ENCODE data around the gene TTC17.
"Not testable (repeated sequence)": the region's sequence is repeated elsewhere in the genome, so short reads cannot be mapped to it uniquely, and the experiment has no call there.

Gene TTC17

GRCh38 chr11:43462359-43462758 lies 103.6 kb downstream of the TTC17 start:
- DNase-seq, result no peak

DNA sequence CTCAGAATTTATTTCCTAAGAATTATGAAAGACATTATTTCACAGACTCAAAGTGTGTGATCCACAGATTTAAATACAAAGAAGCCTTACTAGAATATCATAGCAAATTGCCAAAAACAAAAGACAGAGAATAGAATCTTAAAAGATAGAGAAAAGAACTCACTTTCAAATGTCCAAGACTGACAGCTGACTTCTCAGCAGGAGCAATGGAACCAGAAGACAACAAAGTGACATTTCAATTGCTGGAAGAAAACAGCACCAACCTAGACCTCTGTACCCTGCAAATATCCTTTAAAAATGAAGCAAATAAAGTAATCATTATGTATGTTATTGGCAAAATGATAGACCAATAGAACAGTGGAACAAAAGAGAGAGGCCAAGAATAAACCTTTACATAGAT lies 109.2 kb downstream of the TTC17 start:
- DNase-seq, result no peak

DNA sequence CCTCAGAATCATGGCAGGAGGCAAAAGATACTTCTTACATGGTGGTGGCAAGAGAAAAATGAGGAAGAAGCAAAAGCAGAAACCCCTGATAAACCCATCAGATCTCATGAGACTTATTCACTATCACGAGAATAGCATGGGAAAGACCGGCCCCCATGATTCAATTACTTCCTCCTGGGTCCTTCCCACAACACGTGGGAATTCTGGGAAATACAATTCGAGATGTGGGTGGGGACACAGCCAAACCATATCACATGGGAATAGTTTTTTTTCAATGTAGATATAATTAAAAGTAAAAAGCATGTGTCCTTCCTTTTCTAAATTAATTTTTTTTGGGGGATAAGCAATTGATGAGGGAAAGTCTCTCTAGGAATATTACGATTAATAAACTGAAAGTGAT lies 118.8 kb downstream of the TTC17 start:
- not testable (repeated sequence) for DNase-seq

- DNase-seq, result no peak
Measured at GRCh38 chr11:43486141-43486540, 127.4 kb downstream of the TTC17 start.

DNA sequence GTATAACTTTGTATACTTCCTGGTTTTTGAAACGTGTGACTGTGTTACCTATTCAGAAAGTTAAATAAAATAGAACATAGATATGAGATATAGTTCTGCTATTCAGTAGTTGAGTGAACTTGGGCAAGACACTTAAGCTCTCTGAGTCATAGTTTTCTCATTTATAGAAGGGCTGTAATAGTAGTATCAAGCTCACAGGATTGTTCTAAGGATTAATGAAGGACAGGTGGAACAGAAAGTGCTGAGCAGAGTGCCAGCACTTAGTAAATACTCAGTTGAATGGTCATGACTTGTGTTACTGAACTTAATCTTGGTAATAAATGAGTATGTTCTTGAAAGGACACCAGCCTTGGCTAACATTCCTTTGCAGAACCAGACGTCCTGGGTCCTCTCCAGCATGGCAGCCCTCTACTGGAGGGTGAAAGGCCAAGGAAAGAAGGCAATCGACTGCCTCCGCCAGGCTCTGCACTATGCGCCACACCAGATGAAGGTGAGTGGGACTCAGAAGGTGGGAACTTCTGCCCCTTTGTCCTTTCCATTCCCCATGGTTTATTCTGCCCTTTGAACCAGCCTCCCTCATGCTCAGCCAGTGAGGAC lies 131.2 kb downstream of the TTC17 start:
- no peak for DNase-seq

- DNase-seq, result no peak
Measured at GRCh38 chr11:43492701-43493100, 134.0 kb downstream of the TTC17 start.

- DNase-seq, result no peak
Measured at GRCh38 chr11:43493431-43493830, 134.7 kb downstream of the TTC17 start.

- DNase-seq, result no peak
Measured at GRCh38 chr11:43497144-43497543, 138.4 kb downstream of the TTC17 start.

DNA sequence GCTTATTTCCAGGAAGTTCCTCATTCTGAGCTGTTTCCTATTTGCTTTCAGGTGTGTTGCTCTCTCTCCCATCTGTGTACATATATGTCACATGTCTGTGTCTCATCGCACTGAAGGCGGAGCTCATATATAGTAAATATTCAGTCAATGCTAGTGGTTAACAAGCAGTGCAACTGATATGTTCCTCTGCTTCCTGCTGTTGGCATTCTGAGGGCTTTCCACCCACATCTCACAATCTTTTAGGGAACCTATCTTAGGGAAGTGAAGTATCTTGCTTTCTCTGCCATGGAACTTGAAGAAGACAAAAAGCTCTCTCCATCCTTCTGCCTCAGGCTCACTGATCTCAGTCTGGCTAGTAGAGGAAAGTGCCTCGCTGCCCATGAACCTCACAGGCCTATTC lies 139.8 kb downstream of the TTC17 start:
- no peak for DNase-seq

DNA sequence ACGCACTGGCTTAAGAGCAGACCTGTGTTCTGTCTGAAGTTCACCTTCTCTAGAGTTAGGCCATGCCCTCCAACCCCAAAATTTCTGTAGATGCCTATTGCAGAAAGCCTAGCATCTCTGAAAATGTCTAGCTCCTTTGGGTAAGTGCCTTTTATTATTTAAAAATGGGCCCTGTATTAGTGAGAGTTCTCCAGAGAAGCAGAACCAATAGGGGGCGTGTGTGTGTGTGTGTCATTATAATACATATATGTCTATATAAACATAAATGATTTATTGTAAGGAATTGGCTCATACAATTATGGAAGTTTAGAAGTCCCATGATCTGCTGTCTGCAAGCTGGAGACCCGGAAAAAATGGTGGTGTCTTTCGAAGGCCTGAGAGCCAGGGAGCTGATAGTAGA lies 144.7 kb downstream of the TTC17 start:
- DNase-seq, result no peak

GRCh38 chr11:43504316-43504950 lies 145.7 kb downstream of the TTC17 start:
- no peak for DNase-seq

- DNase-seq, result no peak
Measured at GRCh38 chr11:43505171-43505570, 146.5 kb downstream of the TTC17 start.

DNA sequence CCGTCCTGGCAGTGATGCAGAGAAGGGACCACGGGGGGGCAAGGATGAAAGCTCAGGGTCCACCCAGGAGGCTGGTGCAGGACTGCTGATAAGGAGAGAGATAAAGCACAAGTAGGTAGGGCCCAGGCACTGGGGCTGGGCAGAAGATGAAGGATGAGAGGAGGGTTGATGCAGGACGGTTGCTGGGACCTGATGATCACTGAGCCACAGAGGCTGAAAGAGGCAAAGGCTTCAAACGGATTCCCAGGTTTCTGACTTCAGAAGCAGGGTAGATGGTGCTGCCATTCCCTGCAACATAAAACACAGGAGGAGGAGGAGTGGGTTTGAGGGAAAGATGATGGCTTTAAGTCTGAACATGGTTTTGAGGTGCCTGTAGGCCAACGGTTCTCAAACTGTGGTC lies 148.5 kb downstream of the TTC17 start:
- no peak for DNase-seq

DNA sequence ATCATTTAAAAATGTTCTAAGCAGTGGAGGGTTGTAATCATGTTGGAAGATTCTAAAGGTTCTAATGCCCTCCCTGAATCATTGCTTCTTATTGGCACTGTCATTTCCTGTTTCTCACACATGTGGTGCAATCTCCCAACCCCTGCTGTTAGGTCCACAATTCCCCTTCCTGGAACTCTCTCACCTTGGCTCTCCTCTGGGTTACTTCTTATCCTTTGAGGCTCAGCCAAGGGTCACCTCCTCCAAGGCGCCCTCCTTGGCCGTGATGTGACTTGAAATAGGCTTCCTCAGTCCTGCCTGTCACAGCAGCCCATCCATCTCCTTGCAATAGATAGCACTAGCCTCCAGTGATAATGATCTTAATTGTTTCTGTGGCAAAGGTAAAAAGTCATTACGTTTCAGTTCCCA lies 149.8 kb downstream of the TTC17 start:
- DNase-seq, result no peak

DNA sequence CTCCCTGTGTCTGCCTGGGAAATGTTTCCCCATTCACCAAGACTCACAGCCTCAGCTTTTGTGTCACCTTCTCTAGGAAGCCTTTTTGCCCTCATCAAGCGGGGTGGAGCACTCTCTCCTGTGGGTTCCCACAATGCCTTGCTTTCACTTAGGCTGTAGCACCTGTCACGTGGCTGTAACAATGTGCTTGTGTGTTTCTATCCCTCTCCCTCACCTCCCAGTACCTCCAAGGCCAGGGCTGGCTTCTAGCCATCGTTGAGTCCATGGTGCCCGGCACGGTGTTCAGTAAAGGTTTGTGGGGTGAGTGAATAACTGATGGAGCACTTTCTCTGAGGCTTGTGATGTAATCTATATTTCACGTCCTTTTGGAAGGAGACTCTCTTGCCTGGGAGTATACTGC lies 153.2 kb downstream of the TTC17 start:
- no peak for DNase-seq

DNA sequence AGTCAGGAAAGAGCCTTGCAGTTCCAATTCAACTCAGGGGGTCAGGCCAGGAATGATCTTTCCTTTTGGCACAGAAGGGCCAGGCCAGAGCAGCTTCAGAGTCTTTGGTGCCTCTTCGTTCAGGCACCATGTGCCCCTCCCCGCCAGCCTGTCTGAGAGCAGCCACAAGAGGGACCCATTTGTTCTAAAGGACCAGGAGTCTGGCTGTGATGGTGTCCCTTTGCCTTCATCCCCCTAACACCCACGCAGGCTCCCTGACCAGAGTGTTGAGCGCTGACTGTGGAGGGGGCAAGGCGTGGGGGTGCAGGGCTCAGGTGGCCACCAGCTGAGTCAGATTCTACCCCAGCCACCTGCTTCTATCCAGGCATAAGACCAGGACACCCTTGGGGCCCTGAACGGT lies 156.4 kb downstream of the TTC17 start:
- DNase-seq, result no peak

- no peak for DNase-seq
Measured at GRCh38 chr11:43516316-43516850, 157.7 kb downstream of the TTC17 start.

DNA sequence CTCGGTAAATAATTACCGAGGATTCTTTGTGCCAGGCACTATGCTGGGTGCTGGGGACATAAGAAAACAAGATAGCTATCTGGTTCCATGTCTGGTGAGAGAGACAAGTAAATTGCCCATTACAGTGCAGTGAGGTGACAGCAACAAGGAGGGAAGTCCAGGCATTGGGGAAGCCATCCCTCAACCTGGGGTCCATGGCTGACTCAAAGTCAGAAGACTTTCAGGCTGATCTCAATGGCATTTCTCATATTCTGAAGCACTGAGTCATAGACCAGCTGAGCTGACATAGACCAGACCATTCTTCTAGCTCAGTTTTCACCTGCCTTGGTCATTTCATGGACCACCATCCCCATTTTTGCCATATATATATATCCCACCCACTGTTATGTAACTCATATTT lies 158.8 kb downstream of the TTC17 start:
- DNase-seq, result no peak

DNA sequence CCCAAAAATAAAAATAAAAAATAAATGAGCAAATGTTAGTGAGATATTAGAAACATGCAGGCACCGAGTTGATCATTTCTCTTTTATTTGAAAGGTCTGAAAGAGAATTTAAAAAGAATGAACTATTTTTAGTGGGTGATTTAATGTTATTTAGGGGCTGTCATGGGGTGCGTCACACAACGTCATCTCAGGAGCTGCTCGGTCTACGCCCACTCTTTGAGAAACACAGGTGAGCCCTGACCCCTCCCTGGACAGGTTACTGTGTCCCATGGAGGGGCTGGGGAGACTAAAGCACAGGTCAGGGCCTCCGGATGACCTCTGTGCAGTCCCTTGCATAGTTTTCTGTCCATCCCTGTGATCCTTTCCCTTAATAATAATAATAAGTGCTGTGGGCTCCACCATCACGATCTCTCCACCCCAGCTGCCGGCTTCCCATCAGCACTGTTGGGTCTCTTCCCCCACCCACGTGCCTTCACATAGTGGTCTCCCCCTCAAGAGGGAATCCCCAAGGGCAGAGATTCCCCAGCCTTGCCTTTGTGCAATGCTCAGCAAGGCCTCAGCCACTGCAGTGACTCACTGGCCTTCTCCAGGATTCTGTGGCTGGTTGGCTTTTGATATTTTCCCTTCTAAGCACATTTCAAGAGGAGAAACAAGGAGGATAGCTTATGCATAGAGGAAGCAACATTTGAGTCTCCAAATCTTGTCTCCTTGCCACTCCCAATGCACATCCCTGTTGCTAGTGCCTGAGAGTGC lies 159.9 kb downstream of the TTC17 start:
- DNase-seq, result no peak

- DNase-seq, result no peak
Measured at GRCh38 chr11:43521471-43521870, 162.8 kb downstream of the TTC17 start.

- DNase-seq, result no peak
Measured at GRCh38 chr11:43523632-43524031, 164.9 kb downstream of the TTC17 start.

GRCh38 chr11:43532041-43532440 lies 173.3 kb downstream of the TTC17 start:
- no peak for DNase-seq

GRCh38 chr11:43537833-43538615 lies 179.3 kb downstream of the TTC17 start:
- no peak for DNase-seq

Measured in activated gamma-delta T cell (primary cell).